T-helper 1 cell treated with Interleukin-12 subunit alpha and Interleukin-12 subunit beta and Interleukin-4 antibody, amounts not matched to agents 30 μg/mL and 1 μg/mL, for 36 hours (primary cell): ENCODE data around the gene GNAQ.
A peak's percentile ranks its signal among the peaks of the same experiment; 100 is the strongest.
"Not testable (repeated sequence)": the region's sequence is repeated elsewhere in the genome, so short reads cannot be mapped to it uniquely, and the experiment has no call there.

ENCODE experiments used
- H3K27ac Mint-ChIP-seq: one replicate; pipeline ENCODE4 v1.8.0; 2021; ENCODE audit warnings: mild to moderate bottlenecking, mixed read lengths
- H3K27me3 Mint-ChIP-seq: one replicate; pipeline ENCODE4 v1.8.0; 2021; ENCODE audit warnings: low read depth, mixed read lengths
- H3K36me3 Mint-ChIP-seq: one replicate; pipeline ENCODE4 v1.8.0; 2021; ENCODE audit warnings: low read depth, mixed read lengths
- H3K4me1 Mint-ChIP-seq: one replicate; pipeline ENCODE4 v1.8.0; 2021; ENCODE audit warnings: low read depth, mixed read lengths
- H3K4me3 Mint-ChIP-seq: one replicate; pipeline ENCODE4 v1.8.0; 2021; ENCODE audit warnings: mild to moderate bottlenecking, moderate library complexity, mixed read lengths
- H3K9me3 Mint-ChIP-seq: one replicate; pipeline ENCODE4 v1.8.0; 2021; ENCODE audit warnings: mixed read lengths

Gene GNAQ

GRCh38 chr9:77731008-77731698 is 300.5 kb downstream of the GNAQ start:
- Mint-ChIP-seq H3K4me1 (peaks cover 11% of the 10 kb centered on the region), H3K27me3 (no peaks in the 10 kb centered on the region), H3K27ac (no peak overlapping the region)

GRCh38 chr9:77729177-77729576 is 302.4 kb downstream of the GNAQ start:
- Mint-ChIP-seq H3K27me3 (no peaks in the 10 kb centered on the region), H3K36me3 (peaks cover 20% of the 10 kb centered on the region), H3K4me1 (peaks cover 19% of the 10 kb centered on the region), H3K27ac (no peak overlapping the region), H3K9me3 (peaks cover 2% of the 10 kb centered on the region), H3K4me3 (no peak overlapping the region)

More at GRCh38 chr9:77731008-77731698, 300.5 kb downstream of the GNAQ start:
- Mint-ChIP-seq H3K4me3 (no peak overlapping the region), H3K9me3 (no peaks in the 10 kb centered on the region), H3K36me3 (peaks cover 15% of the 10 kb centered on the region)

GRCh38 chr9:77726814-77727213 is 304.8 kb downstream of the GNAQ start:
- H3K4me3 Mint-ChIP-seq = no peak overlapping the region
- peaks cover 22% of the 10 kb centered on the region for H3K36me3 Mint-ChIP-seq
- peaks cover 19% of the 10 kb centered on the region for H3K4me1 Mint-ChIP-seq
- H3K27ac Mint-ChIP-seq = peak overlapping the region; percentile 50
- no peaks in the 10 kb centered on the region for H3K27me3 Mint-ChIP-seq
- peaks cover 2% of the 10 kb centered on the region for H3K9me3 Mint-ChIP-seq

GRCh38 chr9:77726289-77726688 is 305.3 kb downstream of the GNAQ start:
- Mint-ChIP-seq H3K4me1 (peaks cover 19% of the 10 kb centered on the region), H3K9me3 (peaks cover 2% of the 10 kb centered on the region), H3K27ac (peak overlapping the region; percentile 50), H3K36me3 (peaks cover 22% of the 10 kb centered on the region), H3K4me3 (peak overlapping the region; percentile 3), H3K27me3 (no peaks in the 10 kb centered on the region)

GRCh38 chr9:77725820-77726219 is 305.8 kb downstream of the GNAQ start:
- H3K27me3 Mint-ChIP-seq = no peaks in the 10 kb centered on the region
- peak overlapping the region; percentile 3 for H3K4me3 Mint-ChIP-seq
- H3K4me1 Mint-ChIP-seq = peaks cover 19% of the 10 kb centered on the region
- peaks cover 2% of the 10 kb centered on the region for H3K9me3 Mint-ChIP-seq
- H3K36me3 Mint-ChIP-seq = peaks cover 22% of the 10 kb centered on the region
- H3K27ac Mint-ChIP-seq = peak overlapping the region; percentile 50

GRCh38 chr9:77725046-77725694 is 306.4 kb downstream of the GNAQ start:
- Mint-ChIP-seq H3K27ac (no peak overlapping the region), H3K4me1 (peaks cover 19% of the 10 kb centered on the region), H3K27me3 (no peaks in the 10 kb centered on the region), H3K36me3 (peaks cover 26% of the 10 kb centered on the region), H3K9me3 (peaks cover 2% of the 10 kb centered on the region), H3K4me3 (no peak overlapping the region)

- not testable (repeated sequence) for H3K4me3 Mint-ChIP-seq, H3K27ac Mint-ChIP-seq, H3K9me3 Mint-ChIP-seq, H3K27me3 Mint-ChIP-seq
- Mint-ChIP-seq H3K4me1 (peaks cover 14% of the 10 kb centered on the region), H3K36me3 (peaks cover 14% of the 10 kb centered on the region)
Measured at GRCh38 chr9:77721156-77721555, 310.5 kb downstream of the GNAQ start.

GRCh38 chr9:77719321-77719720 is 312.3 kb downstream of the GNAQ start:
- Mint-ChIP-seq H3K4me3 (no peak overlapping the region), H3K36me3 (peaks cover 9% of the 10 kb centered on the region), H3K4me1 (peaks cover 9% of the 10 kb centered on the region), H3K27ac (no peak overlapping the region), H3K27me3 (no peaks in the 10 kb centered on the region), H3K9me3 (peaks cover under 1% of the 10 kb centered on the region)

GRCh38 chr9:77718298-77718640 is 313.3 kb downstream of the GNAQ start:
- not testable (repeated sequence) for H3K27ac Mint-ChIP-seq, H3K9me3 Mint-ChIP-seq, H3K4me1 Mint-ChIP-seq, H3K36me3 Mint-ChIP-seq, H3K27me3 Mint-ChIP-seq, H3K4me3 Mint-ChIP-seq

- H3K36me3 Mint-ChIP-seq, H3K9me3 Mint-ChIP-seq, H3K27ac Mint-ChIP-seq, H3K27me3 Mint-ChIP-seq, H3K4me3 Mint-ChIP-seq: not testable (repeated sequence)
- peaks cover 13% of the 10 kb centered on the region for H3K4me1 Mint-ChIP-seq
Measured at GRCh38 chr9:77717608-77718297, 313.9 kb downstream of the GNAQ start.

- H3K4me3 Mint-ChIP-seq = no peak overlapping the region
- no peak overlapping the region for H3K27ac Mint-ChIP-seq
- H3K27me3 Mint-ChIP-seq = no peaks in the 10 kb centered on the region
Measured at GRCh38 chr9:77714077-77714549, 317.5 kb downstream of the GNAQ start.

GRCh38 chr9:77712533-77713130 is 319.0 kb downstream of the GNAQ start:
- no peak overlapping the region for H3K4me3 Mint-ChIP-seq
- H3K9me3 Mint-ChIP-seq = no peaks in the 10 kb centered on the region
- H3K36me3 Mint-ChIP-seq = peaks cover 2% of the 10 kb centered on the region
- no peak overlapping the region for H3K27ac Mint-ChIP-seq
- peaks cover 8% of the 10 kb centered on the region for H3K4me1 Mint-ChIP-seq
- no peaks in the 10 kb centered on the region for H3K27me3 Mint-ChIP-seq

More at GRCh38 chr9:77714077-77714549, 317.5 kb downstream of the GNAQ start:
- Mint-ChIP-seq H3K36me3 (peaks cover 2% of the 10 kb centered on the region), H3K9me3 (no peaks in the 10 kb centered on the region), H3K4me1 (peaks cover 15% of the 10 kb centered on the region)

- peaks cover 8% of the 10 kb centered on the region for H3K4me1 Mint-ChIP-seq
- H3K27ac Mint-ChIP-seq = no peak overlapping the region
- H3K4me3 Mint-ChIP-seq = no peak overlapping the region
- no peaks in the 10 kb centered on the region for H3K27me3 Mint-ChIP-seq
- no peaks in the 10 kb centered on the region for H3K9me3 Mint-ChIP-seq
- H3K36me3 Mint-ChIP-seq = peaks cover 2% of the 10 kb centered on the region
Measured at GRCh38 chr9:77710965-77711648, 320.5 kb downstream of the GNAQ start.

GRCh38 chr9:77710316-77710715 is 321.3 kb downstream of the GNAQ start:
- H3K27me3 Mint-ChIP-seq = peaks cover 2% of the 10 kb centered on the region
- H3K4me1 Mint-ChIP-seq = peaks cover 8% of the 10 kb centered on the region
- H3K4me3 Mint-ChIP-seq = no peak overlapping the region
- peaks cover 2% of the 10 kb centered on the region for H3K36me3 Mint-ChIP-seq
- H3K9me3 Mint-ChIP-seq = no peaks in the 10 kb centered on the region
- H3K27ac Mint-ChIP-seq = no peak overlapping the region
